ENCODE measurements around the gene GRIN2C.

- TF ChIP-seq CTCF (IDR thresholded peaks at IDR 0.05) (no peak), POLR2A (IDR thresholded peaks at IDR 0.05) (no peak)
Measured at GRCh38 chr17:74843352-74843627, 16.4 kb downstream of the GRIN2C start.
